Astrocyte of the spinal cord (primary cell): ENCODE measurements around the gene NEDD4L.
"Not testable (repeated sequence)": the region's sequence is repeated elsewhere in the genome, so short reads cannot be mapped to it uniquely, and the experiment has no call there.

Source experiments
- DNase-seq: peaks from one replicate; pipeline ENCODE4 v3.0.0; 2011; ENCODE audit warnings: low read depth, low spot score
- H3K4me3 ChIP-seq: 2 replicates; pipeline ENCODE4 v1.5.1; 2011; ENCODE audit warnings: low read depth, mild to moderate bottlenecking, low read length, moderate library complexity
- CTCF ChIP-seq: IDR thresholded peaks from 2 replicates; pipeline ENCODE4 v1.5.1; 2012; ENCODE audit warnings: low read depth, mild to moderate bottlenecking, low read length, inconsistent platforms
- in situ Hi-C: cut with HindIII; loops from 2 replicates; pipeline ENCODE4 v1.10.0; 2017; ENCODE audit warnings: low sequenced_read_pairs

Gene NEDD4L

GRCh38 chr18:58429442-58429841 is 385.4 kb downstream of the NEDD4L start:
- no peak for DNase-seq
- in situ Hi-C loops, result no loop called here
- no peak overlapping the region for H3K4me3 ChIP-seq
- no peak for TF ChIP-seq CTCF

DNA sequence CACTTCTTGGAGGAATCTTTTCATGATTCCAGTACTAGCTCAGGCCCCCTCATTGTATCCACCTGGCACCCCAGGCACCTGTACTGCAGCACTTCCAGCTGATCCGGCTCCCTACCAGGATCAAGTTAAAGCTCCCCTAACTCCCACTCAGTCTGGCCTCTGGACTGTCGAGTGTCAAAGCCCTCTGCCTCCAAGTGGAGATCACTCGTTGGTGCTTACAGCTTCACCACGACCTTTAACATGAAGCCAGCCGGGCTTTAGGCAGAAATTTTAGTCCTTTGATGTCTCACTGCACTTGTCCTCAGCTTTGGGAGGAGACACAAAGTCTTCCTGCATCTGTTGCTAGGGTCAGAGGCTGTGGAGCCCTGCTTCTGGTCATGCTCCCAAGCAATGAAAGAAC is 387.2 kb downstream of the NEDD4L start:
- no peak overlapping the region for H3K4me3 ChIP-seq
- in situ Hi-C loops, result no loop called here
- DNase-seq, result no peak
- no peak for TF ChIP-seq CTCF

GRCh38 chr18:58432050-58432727 is 388.2 kb downstream of the NEDD4L start:
- no peak for DNase-seq
- no peak overlapping the region for H3K4me3 ChIP-seq
- no peak for TF ChIP-seq CTCF
- in situ Hi-C loops, result no loop called here

- DNase-seq, in situ Hi-C loops, H3K4me3 ChIP-seq: not testable (repeated sequence)
These were observed 391.4 kb downstream of the NEDD4L start for GRCh38 chr18:58435221-58436005.

DNA sequence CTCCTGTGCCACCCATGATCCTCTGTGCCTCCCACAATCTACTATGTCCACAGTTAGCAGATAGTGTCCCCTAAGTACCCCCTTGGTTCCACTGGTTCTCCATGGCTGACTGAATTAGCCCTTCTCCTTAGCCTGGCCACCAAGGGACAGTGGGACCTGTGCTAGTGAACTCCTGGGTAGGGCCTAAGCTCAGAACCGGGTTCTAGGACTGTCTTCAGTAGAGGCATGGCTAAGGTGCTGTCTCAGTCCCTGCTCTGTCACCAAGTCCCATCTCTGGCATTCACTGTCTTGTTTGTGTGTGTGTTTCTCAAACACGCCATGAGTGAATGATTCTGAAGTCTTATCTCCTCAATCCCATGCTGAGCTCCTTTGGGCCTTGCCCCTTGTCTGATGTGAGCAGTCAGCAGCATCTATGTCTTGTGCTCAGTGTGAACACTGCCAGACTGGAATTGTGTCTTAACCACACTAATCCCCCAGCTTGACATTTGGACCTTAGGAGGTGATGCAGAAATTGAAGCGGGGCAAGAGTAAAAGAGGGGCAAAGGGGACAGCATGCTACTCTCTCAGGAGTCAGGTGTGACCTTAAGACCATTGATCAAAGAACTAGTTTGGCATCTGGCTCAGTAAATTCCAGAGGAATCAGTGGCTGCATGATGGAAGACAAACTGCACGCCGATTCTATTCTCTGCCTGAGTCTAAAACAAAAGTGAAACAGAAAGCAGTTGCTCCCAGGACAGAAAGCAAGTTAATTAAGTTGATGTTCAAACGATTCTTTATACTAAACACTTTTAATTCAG is 394.3 kb downstream of the NEDD4L start:
- no peak for TF ChIP-seq CTCF
- no peak overlapping the region for H3K4me3 ChIP-seq

DNA sequence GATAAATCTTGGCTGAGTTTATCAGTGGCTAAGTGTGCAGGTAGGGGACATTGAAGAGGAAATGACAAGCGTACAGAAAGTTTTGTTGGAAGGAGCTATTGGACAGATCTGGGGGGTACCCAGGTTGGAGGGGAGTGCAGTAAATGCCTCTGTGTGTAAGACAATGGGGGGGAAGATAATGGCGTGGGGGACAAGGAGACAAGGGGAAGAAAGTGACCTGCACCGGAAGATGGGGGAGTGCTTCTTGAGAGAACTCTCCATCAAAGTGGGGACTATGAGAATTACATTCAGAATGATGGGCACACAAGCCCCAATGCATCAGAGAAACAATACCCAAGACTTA is 394.9 kb downstream of the NEDD4L start:
- TF ChIP-seq CTCF, result no peak
- no peak for DNase-seq
- in situ Hi-C loops, result no loop called here
- H3K4me3 ChIP-seq, result no peak overlapping the region

More for the DNA sequence above, 394.3 kb downstream of the NEDD4L start:
- DNase-seq, result no peak
- in situ Hi-C loops, result no loop called here
